GM19452 (cell line): ENCODE measurements around the gene C1orf115.
"Not testable (repeated sequence)": the region's sequence is repeated elsewhere in the genome, so short reads cannot be mapped to it uniquely, and the experiment has no call there.

Experiments
- ATAC-seq: cut with Tn5 transposase; IDR thresholded peaks from one replicate; pipeline ENCODE4 v1.9.1; 2021; ENCODE audit not compliant: unreplicated experiment

C1orf115 gene

GRCh38 chr1:220717800-220718640 lies 27.9 kb downstream of the C1orf115 start:
- ATAC-seq: no peak

- not testable (repeated sequence) for ATAC-seq
Measured at GRCh38 chr1:220721266-220721665, 31.1 kb downstream of the C1orf115 start.

GRCh38 chr1:220726634-220727033 lies 36.5 kb downstream of the C1orf115 start:
- no peak for ATAC-seq

- no peak for ATAC-seq
Measured at GRCh38 chr1:220727519-220727918, 37.4 kb downstream of the C1orf115 start.

- ATAC-seq: no peak
Measured at GRCh38 chr1:220730486-220730885, 40.3 kb downstream of the C1orf115 start.

GRCh38 chr1:220732137-220732536 lies 42.0 kb downstream of the C1orf115 start:
- no peak for ATAC-seq

DNA sequence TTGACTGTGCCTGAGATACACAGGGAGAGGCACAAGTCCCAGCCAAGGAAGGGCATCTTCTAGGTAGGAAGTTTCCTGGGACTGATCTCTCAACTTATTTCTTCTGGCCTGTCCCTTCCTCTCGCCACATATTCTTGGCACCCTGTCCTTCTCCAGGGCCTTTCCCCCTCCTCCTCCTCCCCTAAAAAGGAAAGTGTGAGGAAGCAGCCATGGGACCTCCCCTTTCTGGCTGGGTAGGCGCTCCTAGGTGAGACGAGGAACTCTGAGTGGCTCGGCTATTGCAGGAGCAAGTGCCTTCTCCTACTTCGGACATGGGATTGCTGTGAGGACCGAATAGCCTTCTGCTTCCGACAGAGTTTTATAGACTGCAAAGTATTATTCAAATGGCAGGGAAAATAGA lies 42.5 kb downstream of the C1orf115 start:
- no peak for ATAC-seq

- ATAC-seq: peak; percentile 87
Measured at GRCh38 chr1:220733086-220733601, 43.0 kb downstream of the C1orf115 start.

DNA sequence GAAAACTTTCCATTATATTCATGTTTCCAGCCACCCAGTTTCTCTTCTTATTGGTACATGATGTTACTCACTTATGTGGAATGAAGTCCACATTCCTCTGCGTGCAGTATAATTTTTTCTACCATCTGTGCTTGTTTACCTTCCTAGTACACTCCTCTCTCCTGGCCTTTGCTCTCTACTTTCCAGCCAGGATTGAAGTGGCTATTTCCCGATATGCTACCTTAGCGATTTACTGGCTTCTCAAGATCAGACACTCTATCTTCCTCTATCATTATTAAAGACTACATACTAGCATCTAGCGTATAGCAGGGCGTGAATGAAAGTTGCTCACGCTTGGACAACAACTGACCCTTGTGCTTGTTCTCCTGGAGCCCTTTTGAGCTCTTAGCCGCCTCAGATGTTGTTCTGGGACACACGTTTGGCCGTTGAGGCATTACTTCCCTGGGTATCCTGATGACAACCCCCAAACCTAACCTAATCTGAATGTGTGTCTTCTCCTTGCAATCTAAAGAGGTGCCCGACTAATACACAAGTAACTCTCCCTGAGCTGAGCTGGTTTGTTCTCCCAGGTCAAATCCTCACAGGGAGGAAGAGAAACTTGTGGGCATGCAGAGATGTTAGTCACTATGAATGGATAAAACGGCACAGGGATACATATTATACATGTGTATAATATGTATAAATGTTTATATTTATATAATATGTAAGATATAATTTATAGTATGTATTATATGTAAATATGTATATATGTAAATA lies 44.6 kb downstream of the C1orf115 start:
- no peak for ATAC-seq

- ATAC-seq: not testable (repeated sequence)
Measured at GRCh38 chr1:220736283-220736682, 46.1 kb downstream of the C1orf115 start.

GRCh38 chr1:220741349-220741748 lies 51.2 kb downstream of the C1orf115 start:
- ATAC-seq: no peak

- ATAC-seq: no peak
Measured at GRCh38 chr1:220741825-220742224, 51.7 kb downstream of the C1orf115 start.

GRCh38 chr1:220742520-220742919 lies 52.4 kb downstream of the C1orf115 start:
- no peak for ATAC-seq

DNA sequence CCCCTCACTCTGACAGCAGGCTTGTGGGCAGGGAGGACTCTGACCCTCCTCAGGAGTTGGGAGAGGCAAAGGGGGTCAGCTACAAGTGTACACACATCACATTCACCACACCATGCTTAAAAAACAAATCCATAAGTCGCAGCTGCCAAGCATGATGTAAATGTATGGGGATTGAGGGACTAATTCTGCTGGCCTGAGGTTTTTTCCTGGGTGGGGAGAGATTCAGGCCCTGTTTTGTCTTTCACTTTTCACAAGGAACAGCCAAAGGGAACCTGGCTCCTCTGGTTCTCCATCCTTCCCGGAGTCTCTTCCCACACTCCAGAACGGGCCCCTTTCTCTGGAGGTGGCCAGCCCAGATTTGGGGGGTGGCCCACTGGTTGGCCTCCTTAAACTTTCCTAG lies 56.7 kb downstream of the C1orf115 start:
- ATAC-seq: no peak

DNA sequence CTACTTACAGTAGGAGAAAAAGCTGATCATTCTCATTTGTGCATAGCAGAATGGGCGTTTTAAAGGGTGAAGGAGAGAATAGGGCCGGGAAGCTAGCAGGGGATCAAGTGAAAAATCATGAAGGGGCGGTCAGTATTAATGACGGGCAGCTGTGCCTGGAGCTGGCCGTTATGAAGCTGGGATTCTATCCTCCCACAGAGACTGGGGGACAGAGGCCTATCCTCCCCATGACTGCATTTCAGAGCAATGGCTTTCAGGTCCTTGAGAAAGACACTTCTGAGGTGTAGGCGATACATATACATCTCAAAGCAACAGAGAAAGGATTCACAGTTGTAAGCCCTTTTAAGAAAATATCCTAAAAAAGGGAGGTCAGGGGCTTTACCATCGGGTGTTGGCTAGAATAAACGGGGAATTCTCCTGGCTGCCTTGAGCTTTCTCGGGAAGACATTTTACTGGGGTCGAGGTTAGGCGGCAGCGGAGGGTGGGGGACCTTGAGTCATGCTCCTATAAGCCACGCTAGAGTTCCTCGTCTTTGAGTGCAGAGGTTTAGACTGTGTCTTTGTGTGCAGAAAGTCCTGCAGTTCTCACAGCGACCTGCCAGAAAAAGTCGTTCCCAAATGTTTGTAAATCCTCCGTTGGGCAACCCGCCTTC lies 57.4 kb downstream of the C1orf115 start:
- no peak for ATAC-seq

DNA sequence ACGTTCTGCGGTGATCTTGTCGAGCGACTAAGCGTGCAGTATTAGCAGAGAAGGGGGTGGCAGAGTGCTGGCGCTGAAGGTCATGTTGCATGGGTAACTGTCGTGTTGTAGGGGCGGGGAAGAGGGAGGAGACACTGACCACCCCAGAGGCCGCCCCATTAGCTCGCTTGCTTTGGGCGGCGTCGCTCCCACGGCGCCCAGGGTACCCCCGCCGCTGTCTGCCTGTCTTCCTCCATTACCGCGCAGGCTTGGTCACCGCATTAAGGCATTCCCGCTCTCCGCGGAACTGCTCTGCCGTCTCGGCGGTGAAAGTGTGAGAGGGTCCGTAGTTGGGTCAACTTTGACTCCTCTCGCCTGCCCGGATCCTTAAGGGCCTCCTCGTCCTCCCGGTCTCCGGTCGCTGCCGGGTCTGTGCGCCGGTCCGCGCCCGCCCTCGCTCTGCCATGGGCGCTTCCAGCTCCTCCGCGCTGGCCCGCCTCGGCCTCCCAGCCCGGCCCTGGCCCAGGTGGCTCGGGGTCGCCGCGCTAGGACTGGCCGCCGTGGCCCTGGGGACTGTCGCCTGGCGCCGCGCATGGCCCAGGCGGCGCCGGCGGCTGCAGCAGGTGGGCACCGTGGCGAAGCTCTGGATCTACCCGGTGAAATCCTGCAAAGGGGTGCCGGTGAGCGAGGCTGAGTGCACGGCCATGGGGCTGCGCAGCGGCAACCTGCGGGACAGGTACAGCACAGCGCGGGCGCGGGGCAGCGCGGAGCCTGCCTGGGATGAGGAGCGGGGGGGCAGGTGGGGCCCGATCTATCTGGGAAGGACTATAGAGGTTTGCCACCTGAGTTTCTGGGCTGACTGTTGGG lies 58.1 kb downstream of the C1orf115 start, which contains the start of gene MTARC2:
Gene MTARC2, plus strand, starts transcription at position 234 of the 846 bp plus-strand sequence. Its CDS starts 210 bp downstream, at position 444.
- peak; percentile 74 for ATAC-seq
